SH-SY5Y (cell line): ENCODE results near the gene FBXW4.

ENCODE experiments used
- GATA2 ChIP-seq: IDR thresholded peaks from 2 replicates; pipeline ENCODE4 v1.6.1; 2011; ENCODE audit warnings: mild to moderate bottlenecking, low read depth, low read length
- GATA3 ChIP-seq: IDR thresholded peaks from 2 replicates; pipeline ENCODE4 v1.6.1; 2011; ENCODE audit warnings: low read depth, mild to moderate bottlenecking, low read length, moderate library complexity

Gene FBXW4

DNA sequence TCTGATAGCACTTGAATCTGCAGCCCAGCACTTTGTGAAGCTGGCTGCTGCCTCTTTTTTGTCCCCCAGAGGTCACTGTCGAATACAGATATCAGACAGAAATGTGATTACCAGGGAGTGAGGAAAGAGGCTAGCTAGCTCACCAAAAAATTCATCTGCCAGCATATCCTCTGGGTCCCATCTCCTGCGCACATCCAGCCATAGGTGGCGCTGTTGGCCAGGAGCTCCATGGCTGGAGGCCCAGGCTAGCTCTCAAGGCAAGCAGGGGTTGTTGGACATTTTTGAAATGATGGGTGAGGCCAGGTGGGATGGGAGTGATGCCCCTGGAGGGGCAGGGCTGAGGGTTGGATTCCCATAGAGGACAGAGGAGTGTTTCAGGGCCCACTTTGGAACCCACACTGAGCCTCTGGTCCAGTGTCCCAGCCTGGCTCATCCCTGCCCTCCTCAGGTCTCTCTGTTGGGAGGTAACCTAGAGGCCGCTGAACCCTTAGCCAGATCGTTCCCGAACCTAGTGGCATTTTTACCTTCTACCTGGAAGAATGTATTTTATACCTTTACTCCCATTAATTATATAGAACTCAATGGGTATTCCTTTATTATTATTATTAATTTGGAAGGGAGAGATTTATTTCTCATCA lies 92.1 kb downstream of the FBXW4 start:
- no peak for TF ChIP-seq GATA2
- no peak for TF ChIP-seq GATA3

GRCh38 chr10:101601541-101601940 lies 93.4 kb downstream of the FBXW4 start:
- TF ChIP-seq GATA3 (no peak), GATA2 (no peak)

- TF ChIP-seq GATA2, result no peak
- TF ChIP-seq GATA3, result no peak
These were observed 97.7 kb downstream of the FBXW4 start for GRCh38 chr10:101597091-101597900.

GRCh38 chr10:101595591-101596433 lies 99.2 kb downstream of the FBXW4 start:
- no peak for TF ChIP-seq GATA2
- no peak for TF ChIP-seq GATA3

GRCh38 chr10:101588879-101589278 lies 106.1 kb downstream of the FBXW4 start:
- TF ChIP-seq GATA2 (no peak), GATA3 (no peak)

- TF ChIP-seq GATA3 (no peak), GATA2 (no peak)
These were observed 107.0 kb downstream of the FBXW4 start, which contains the start of the genes DPCD and POLL for GRCh38 chr10:101587725-101588653. DPCD (plus strand) TSS chr10:101588321; CDS start chr10:101588337, 16 bp downstream. POLL (minus strand) TSS chr10:101588257; CDS start chr10:101587360, 897 bp downstream.

DNA sequence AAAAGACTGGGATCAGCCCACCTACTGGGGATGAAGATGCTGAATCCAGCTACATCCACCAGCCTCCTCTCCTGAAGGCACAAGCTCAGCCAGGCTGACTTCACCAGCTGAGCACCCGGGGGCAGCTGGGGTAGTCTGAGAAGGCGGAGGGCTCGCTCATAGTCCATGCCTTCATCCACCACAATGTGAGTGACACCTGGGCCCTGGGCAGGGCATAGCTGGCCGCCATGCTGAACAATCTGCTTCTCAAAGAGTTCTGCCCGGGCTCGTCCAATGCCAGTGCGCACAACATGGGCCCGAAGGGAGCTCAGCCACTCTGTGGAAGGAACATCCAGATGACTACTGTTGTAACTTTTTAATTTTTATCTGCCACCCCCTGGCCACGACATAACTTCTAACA lies 109.1 kb downstream of the FBXW4 start:
- TF ChIP-seq GATA3, result no peak
- TF ChIP-seq GATA2, result no peak

- TF ChIP-seq GATA2 (no peak), GATA3 (no peak)
These were observed 114.2 kb downstream of the FBXW4 start for GRCh38 chr10:101580486-101581399.

GRCh38 chr10:101579516-101579870 lies 115.5 kb downstream of the FBXW4 start:
- no peak for TF ChIP-seq GATA3
- TF ChIP-seq GATA2, result no peak

DNA sequence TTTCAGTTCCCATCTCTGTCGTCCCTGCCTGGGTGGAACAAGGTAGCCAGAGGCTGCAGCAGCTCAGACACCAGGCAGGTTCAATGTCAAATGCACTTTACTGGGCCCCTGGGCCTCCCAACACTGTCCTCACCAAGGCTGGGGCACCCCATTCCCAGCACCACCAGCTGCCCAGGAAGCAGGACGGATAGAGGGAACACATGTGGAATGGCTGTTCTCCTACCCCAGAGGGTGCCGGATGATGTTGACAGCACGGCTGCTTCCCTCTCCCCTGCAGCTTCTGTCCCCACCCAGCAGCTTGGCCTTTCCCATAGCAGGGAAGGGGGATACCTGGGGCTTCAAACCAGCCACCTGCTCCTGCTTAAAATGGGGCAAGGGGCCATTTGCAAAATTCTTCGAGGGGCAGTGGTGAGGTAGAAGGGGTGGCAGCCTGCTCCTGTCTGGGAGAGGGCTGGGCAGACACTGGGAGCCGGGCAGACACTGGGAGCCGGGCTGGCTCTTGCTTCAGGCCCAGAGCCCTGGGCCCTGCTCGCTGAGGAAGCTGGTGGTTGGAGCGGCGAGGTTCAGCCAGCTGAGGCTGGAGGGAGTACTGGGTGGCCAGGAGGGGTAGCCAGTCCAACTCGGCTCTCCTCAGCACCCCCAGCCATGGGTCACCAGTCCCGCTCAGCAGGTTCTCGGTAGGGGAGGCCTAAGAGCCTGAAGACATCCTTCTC lies 116.0 kb downstream of the FBXW4 start:
- TF ChIP-seq GATA3 (no peak), GATA2 (no peak)

GRCh38 chr10:101578192-101578591 lies 116.8 kb downstream of the FBXW4 start:
- no peak for TF ChIP-seq GATA3
- no peak for TF ChIP-seq GATA2

GRCh38 chr10:101577121-101577871 lies 117.7 kb downstream of the FBXW4 start:
- TF ChIP-seq GATA3 (no peak), GATA2 (no peak)
